Stimulated activated memory B cell treated with anti-CD40 and anti-IgM and Interleukin-4, amounts not matched to agents 10 μg/mL and 1 μg/mL and 100 μg/mL, for 72 hours (primary cell): ENCODE data around the gene CLOCK.

Experiments used
- ATAC-seq: fragments of 150-1000 bp; cut with Tn5 transposase; 2 replicates; pipeline ENCODE4 v1.10.0; 2021
- H3K27ac Mint-ChIP-seq: one replicate; pipeline ENCODE4 v1.8.0; 2022; ENCODE audit warnings: mild to moderate bottlenecking, mixed read lengths
- H3K27me3 Mint-ChIP-seq: one replicate; pipeline ENCODE4 v1.8.0; 2022; ENCODE audit warnings: mixed read lengths
- H3K36me3 Mint-ChIP-seq: one replicate; pipeline ENCODE4 v1.8.0; 2022; ENCODE audit warnings: mixed read lengths
- H3K4me1 Mint-ChIP-seq: one replicate; pipeline ENCODE4 v1.8.0; 2022; ENCODE audit warnings: mixed read lengths
- H3K4me3 Mint-ChIP-seq: one replicate; pipeline ENCODE4 v1.8.0; 2022; ENCODE audit warnings: mild to moderate bottlenecking, moderate library complexity, mixed read lengths
- H3K9me3 Mint-ChIP-seq: one replicate; pipeline ENCODE4 v1.8.0; 2022; ENCODE audit warnings: mixed read lengths

Gene CLOCK

GRCh38 chr4:55397520-55398321 lies 149.0 kb downstream of the CLOCK start:
- Mint-ChIP-seq H3K27me3 (no peaks in the 10 kb centered on the region), H3K36me3 (peaks cover 30% of the 10 kb centered on the region), H3K4me3 (peak overlapping the region; percentile 90), H3K27ac (peak overlapping the region; percentile 95), H3K9me3 (no peaks in the 10 kb centered on the region), H3K4me1 (peaks cover 38% of the 10 kb centered on the region)
- no peak for ATAC-seq

GRCh38 chr4:55397126-55397436 lies 149.6 kb downstream of the CLOCK start:
- H3K4me3 Mint-ChIP-seq = peak overlapping the region; percentile 90
- no peaks in the 10 kb centered on the region for H3K9me3 Mint-ChIP-seq
- peaks cover 30% of the 10 kb centered on the region for H3K36me3 Mint-ChIP-seq
- H3K27ac Mint-ChIP-seq = peak overlapping the region; percentile 95
- H3K4me1 Mint-ChIP-seq = peaks cover 38% of the 10 kb centered on the region
- ATAC-seq = no peak
- H3K27me3 Mint-ChIP-seq = no peaks in the 10 kb centered on the region

GRCh38 chr4:55396308-55397125 lies 150.2 kb downstream of the CLOCK start:
- Mint-ChIP-seq H3K27ac (peak overlapping the region; percentile 95), H3K4me1 (peaks cover 38% of the 10 kb centered on the region)
- peak; percentile 47 for ATAC-seq

GRCh38 chr4:55395529-55396307 lies 151.0 kb downstream of the CLOCK start, which contains the start of gene TMEM165:
Gene TMEM165, plus strand, starts transcription at chr4:55395957. Its CDS starts 233 bp downstream, at chr4:55396190.
- Mint-ChIP-seq H3K27me3 (no peaks in the 10 kb centered on the region), H3K9me3 (no peaks in the 10 kb centered on the region), H3K27ac (peak within 1 kb of the TSS; percentile 95), H3K4me1 (peaks cover 32% of the 10 kb centered on the region), H3K4me3 (peak within 1 kb of the TSS; percentile 97), H3K36me3 (peaks cover 25% of the 10 kb centered on the region)
- ATAC-seq = peak; percentile 98

More at GRCh38 chr4:55396308-55397125, 150.2 kb downstream of the CLOCK start:
- H3K9me3 Mint-ChIP-seq = no peaks in the 10 kb centered on the region
- H3K27me3 Mint-ChIP-seq = no peaks in the 10 kb centered on the region
- H3K4me3 Mint-ChIP-seq = peak overlapping the region; percentile 97
- peaks cover 30% of the 10 kb centered on the region for H3K36me3 Mint-ChIP-seq

GRCh38 chr4:55395218-55395528 lies 151.5 kb downstream of the CLOCK start:
- Mint-ChIP-seq H3K27ac (peak overlapping the region; percentile 95), H3K9me3 (no peaks in the 10 kb centered on the region), H3K27me3 (no peaks in the 10 kb centered on the region), H3K36me3 (peaks cover 20% of the 10 kb centered on the region), H3K4me3 (peak overlapping the region; percentile 97), H3K4me1 (peaks cover 27% of the 10 kb centered on the region)
- ATAC-seq = no peak

- H3K4me3 Mint-ChIP-seq = no peak overlapping the region
- H3K27ac Mint-ChIP-seq = no peak overlapping the region
- no peaks in the 10 kb centered on the region for H3K27me3 Mint-ChIP-seq
- H3K36me3 Mint-ChIP-seq = peaks cover 14% of the 10 kb centered on the region
- ATAC-seq = no peak
- no peaks in the 10 kb centered on the region for H3K9me3 Mint-ChIP-seq
- H3K4me1 Mint-ChIP-seq = peaks cover 19% of the 10 kb centered on the region
Measured at GRCh38 chr4:55393461-55394320, 153.0 kb downstream of the CLOCK start.

GRCh38 chr4:55386840-55387239 lies 159.9 kb downstream of the CLOCK start:
- Mint-ChIP-seq H3K27me3 (no peaks in the 10 kb centered on the region), H3K4me1 (no peaks in the 10 kb centered on the region), H3K27ac (no peak overlapping the region), H3K36me3 (no peaks in the 10 kb centered on the region), H3K4me3 (no peak overlapping the region), H3K9me3 (no peaks in the 10 kb centered on the region)
- ATAC-seq = no peak

GRCh38 chr4:55386073-55386472 lies 160.6 kb downstream of the CLOCK start:
- no peaks in the 10 kb centered on the region for H3K4me1 Mint-ChIP-seq

GRCh38 chr4:55385201-55385649 lies 161.5 kb downstream of the CLOCK start:
- ATAC-seq = no peak
- Mint-ChIP-seq H3K4me1 (no peaks in the 10 kb centered on the region), H3K27ac (no peak overlapping the region), H3K27me3 (no peaks in the 10 kb centered on the region), H3K9me3 (no peaks in the 10 kb centered on the region), H3K36me3 (no peaks in the 10 kb centered on the region), H3K4me3 (no peak overlapping the region)

More at GRCh38 chr4:55386073-55386472, 160.6 kb downstream of the CLOCK start:
- Mint-ChIP-seq H3K4me3 (no peak overlapping the region), H3K9me3 (no peaks in the 10 kb centered on the region), H3K36me3 (no peaks in the 10 kb centered on the region), H3K27me3 (no peaks in the 10 kb centered on the region), H3K27ac (no peak overlapping the region)
- no peak for ATAC-seq

- Mint-ChIP-seq H3K27ac (no peak overlapping the region), H3K27me3 (no peaks in the 10 kb centered on the region), H3K4me3 (no peak overlapping the region)
Measured at GRCh38 chr4:55382488-55383003, 164.2 kb downstream of the CLOCK start.

GRCh38 chr4:55381502-55381901 lies 165.2 kb downstream of the CLOCK start:
- Mint-ChIP-seq H3K4me3 (no peak overlapping the region), H3K4me1 (no peaks in the 10 kb centered on the region), H3K9me3 (no peaks in the 10 kb centered on the region), H3K36me3 (no peaks in the 10 kb centered on the region), H3K27ac (no peak overlapping the region), H3K27me3 (no peaks in the 10 kb centered on the region)
- no peak for ATAC-seq

More at GRCh38 chr4:55382488-55383003, 164.2 kb downstream of the CLOCK start:
- Mint-ChIP-seq H3K4me1 (no peaks in the 10 kb centered on the region), H3K36me3 (no peaks in the 10 kb centered on the region), H3K9me3 (no peaks in the 10 kb centered on the region)
- ATAC-seq = no peak

GRCh38 chr4:55380576-55380975 lies 166.1 kb downstream of the CLOCK start:
- no peak for ATAC-seq
- H3K9me3 Mint-ChIP-seq = no peaks in the 10 kb centered on the region
- H3K4me1 Mint-ChIP-seq = no peaks in the 10 kb centered on the region
- no peak overlapping the region for H3K4me3 Mint-ChIP-seq
- no peaks in the 10 kb centered on the region for H3K36me3 Mint-ChIP-seq
- H3K27me3 Mint-ChIP-seq = no peaks in the 10 kb centered on the region
- H3K27ac Mint-ChIP-seq = no peak overlapping the region

GRCh38 chr4:55378617-55379467 lies 167.9 kb downstream of the CLOCK start:
- Mint-ChIP-seq H3K36me3 (no peaks in the 10 kb centered on the region), H3K27ac (no peak overlapping the region), H3K9me3 (no peaks in the 10 kb centered on the region), H3K27me3 (no peaks in the 10 kb centered on the region), H3K4me1 (no peaks in the 10 kb centered on the region), H3K4me3 (no peak overlapping the region)
- no peak for ATAC-seq
